K562 (cell line): ENCODE measurements around the gene PRKCQ. TPM values are rescaled to one million over a fixed set of nuclear protein-coding genes. Genes with fewer than 3 reads are reported as not detected.
"Not testable (repeated sequence)": the region's sequence is repeated elsewhere in the genome, so short reads cannot be mapped to it uniquely, and the experiment has no call there.

ENCODE experiments used
- ATAC-seq: fragments of 200-7000 bp; cut with Tn5 transposase; 3 replicates; pipeline ENCODE4 v1.9.1; 2020; ENCODE audit warnings: moderate library complexity
- BruUV-seq: library from RNA; stranded (reverse); fragments of 400-500 nt; replicated peaks from 2 replicates; lab custom pipeline; 2021; lab: Mats Ljungman, UMichigan
- CTCF ChIA-PET: fragments of 300-600 bp; formaldehyde crosslinking; extraction: SDS; loops from one replicate; lab custom pipeline; 2021; ENCODE audit warnings: low intra/inter-chr PET ratio; lab: Yijun Ruan, JAX
- POLR2A ChIA-PET: fragments of 300-600, 350-650 bp; sonication (Branson Sonifier 250); formaldehyde crosslinking; extraction: SDS; loops from one replicate; lab custom pipeline; 2021; ENCODE audit warnings: antibody characterized with exemption, inconsistent platforms; lab: Yijun Ruan, JAX
- DNase-seq, 4 experiments: peaks; one replicate each; pipeline versions ENCODE4 v3.0.0 to v3.0.0-alpha.2; 2011 to 2018; ENCODE audit warnings: low spot score in 3 of 4, mixed read lengths in 3 of 4; ENCODE audit errors: extremely low read depth in 1 of 4
- FAIRE-seq: peaks from 2 replicates; lab custom pipeline; 2011; peaks lifted over from hg19 to GRCh38; lab: Jason Lieb, UNC
- H2AFZ ChIP-seq: 2 replicates; pipeline ENCODE4 v1.6.0; 2011; ENCODE audit warnings: low read depth, low read length, control low read depth, inconsistent platforms
- H3K27ac ChIP-seq: fragments of 200-600 bp; 3 replicates; pipeline ENCODE4 v1.8.0; 2011; ENCODE audit warnings: low read depth, mild to moderate bottlenecking, control low read depth, inconsistent platforms, low read length, moderate library complexity, mixed read lengths; ENCODE audit errors: extremely low read depth
- H3K27me3 ChIP-seq, 2 experiments: fragments of 300-600 bp in 1 of 2; 2 replicates in 1 of 2; 3 replicates in 1 of 2; pipeline versions ENCODE4 v1.6.0 to v1.8.0; 2011; ENCODE audit warnings: inconsistent platforms in 2 of 2, low read length in 2 of 2, mild to moderate bottlenecking in 1 of 2, mixed read lengths in 1 of 2, moderate library complexity in 1 of 2; ENCODE audit not compliant: control insufficient read depth in 2 of 2, insufficient read depth in 2 of 2
- H3K36me3 ChIP-seq: fragments of 300-600 bp; 3 replicates; pipeline ENCODE4 v1.8.0; 2011; ENCODE audit warnings: mild to moderate bottlenecking, low read length, inconsistent platforms; ENCODE audit not compliant: control insufficient read depth, insufficient read depth
- H3K4me1 ChIP-seq, 2 experiments: fragments of 200-600 bp in 1 of 2; replicated peaks in 1 of 2; 2 replicates in 1 of 2; 3 replicates in 1 of 2; pipeline versions ENCODE4 v1.5.1 to v1.8.0; 2011; ENCODE audit warnings: inconsistent platforms in 2 of 2, low read length in 2 of 2, mild to moderate bottlenecking in 1 of 2, mixed read lengths in 1 of 2, moderate library complexity in 1 of 2; ENCODE audit not compliant: control insufficient read depth in 2 of 2, insufficient read depth in 2 of 2
- H3K4me2 ChIP-seq: 2 replicates; pipeline ENCODE4 v1.6.1; 2011; ENCODE audit warnings: low read length, control low read depth, inconsistent platforms, mixed read lengths; ENCODE audit not compliant: insufficient read depth
- H3K4me3 ChIP-seq: fragments of 200-600 bp; sonication (generic), shearing (Covaris generic); 2 replicates; pipeline ENCODE4 v1.5.1; 2016; ENCODE audit warnings: control low read depth, inconsistent platforms
- H3K79me2 ChIP-seq: fragments of 200-600 bp; 3 replicates; pipeline ENCODE4 v1.8.0; 2011; ENCODE audit warnings: low read length, inconsistent platforms; ENCODE audit not compliant: control insufficient read depth, insufficient read depth
- H3K9ac ChIP-seq, 2 experiments: 2 replicates each; pipeline versions ENCODE4 v1.6.0 to v1.6.1; 2011; ENCODE audit warnings: low read depth in 2 of 2, low read length in 2 of 2, control low read depth in 1 of 2, inconsistent platforms in 1 of 2, mild to moderate bottlenecking in 1 of 2, mixed read lengths in 1 of 2; ENCODE audit not compliant: insufficient read depth in 1 of 2
- H3K9me1 ChIP-seq: one replicate; pipeline ENCODE4 v1.6.0; 2011; ENCODE audit warnings: inconsistent platforms, mild to moderate bottlenecking, low read length, moderate library complexity; ENCODE audit not compliant: control insufficient read depth, insufficient read depth
- H3K9me3 ChIP-seq: replicated peaks from 2 replicates; pipeline ENCODE4 v1.5.1; 2011; ENCODE audit warnings: low read depth, low read length, inconsistent platforms; ENCODE audit not compliant: control insufficient read depth, insufficient read depth
- H4K20me1 ChIP-seq: replicated peaks from 2 replicates; pipeline ENCODE4 v1.6.1; 2011; ENCODE audit warnings: low read length, inconsistent platforms, mixed read lengths; ENCODE audit not compliant: control insufficient read depth, insufficient read depth
- FOXP1 ChIP-seq: sonication (generic); formaldehyde crosslinking; IDR thresholded peaks from 2 replicates; pipeline ENCODE4 v1.8.0; 2022; ENCODE audit warnings: mild to moderate bottlenecking, missing genetic modification reagents
- HBP1 ChIP-seq: fragments of 450-650 bp; formaldehyde crosslinking; IDR thresholded peaks from 2 replicates; pipeline ENCODE4 v1.4.0; 2022; ENCODE audit warnings: missing genetic modification characterization
- ZNF384 ChIP-seq: IDR thresholded peaks from 2 replicates; pipeline ENCODE4 v1.6.1; 2012; ENCODE audit warnings: low read depth, low read length, improper control_type of control experiment
- ZNF41 ChIP-seq: fragments of 250-450 bp; sonication (Bioruptor Pico); conservative IDR thresholded peaks from 2 replicates; pipeline ENCODE4 v1.4.0; 2020; ENCODE audit warnings: mild to moderate bottlenecking
- WGBS: fragments of 100-300 bp; shearing (Covaris generic); methylation state at CpG from one replicate; pipeline ENCODE4 v1.1.6; 2016; ENCODE audit warnings: low coverage, mixed read lengths; ENCODE audit not compliant: insufficient coverage; ENCODE audit errors: missing lambda C conversion rate; 5-methylcytosine and 5-hydroxymethylcytosine counted together
- in situ Hi-C: fragments of 300-500 bp; cut with MboI; formaldehyde crosslinking; loops from 4 replicates; pipeline ENCODE4 v1.15.0; 2018; ENCODE audit warnings: inconsistent platforms, mixed read lengths
- intact Hi-C: fragments of 100-400 bp; cut with micrococcal nuclease; formaldehyde crosslinking; loops from 2 replicates; pipeline ENCODE4 v1.14.2; 2022
- polyA plus RNA-seq, 8 experiments: library from polyadenylated mRNA; depleted of rRNA in 4 of 8; stranded (reverse) in 5 of 8; unstranded in 3 of 8; fragments of >200 nt; fragmentation: Nextera tagmentation in 2 of 8; fragmentation: Illumina TruSeq in 1 of 8; extraction: Ambion mirVana in 2 of 8; extraction: Trizol in 1 of 8; gene quantifications; 2 replicates each; pipeline versions ENCODE4 v1.2.1 to v1.2.3, GENCODE V29; 2011 to 2014; ENCODE audit warnings: inconsistent platforms in 1 of 8, missing spikeins in 1 of 8
- total RNA-seq, 7 experiments: library from RNA; depleted of rRNA in 6 of 7; stranded (reverse); fragments of >200 nt in 6 of 7; fragmentation: Illumina TruSeq in 2 of 7; extraction: Trizol in 2 of 7; gene quantifications; 2 replicates each; pipeline versions ENCODE4 v1.2.1 to v1.2.3, GENCODE V29; 2011 to 2021; ENCODE audit warnings: low replicate concordance in 1 of 7

Gene PRKCQ
- total and polyA plus RNA-seq, 9 of the 15 experiments (the other 6 are each of a cell fraction or from before 2014, with no cell fraction given): 4.4 to 23.3 (median 14.6) TPM

GRCh38 chr10:6445671-6446316, 134.3 kb downstream of the PRKCQ start (continued):
- peak; percentile 51; the same call in 1 of the 2 replicates for TF ChIP-seq FOXP1 (CRISPR knock-in tag)
- TF ChIP-seq, all 486 proteins: peak for 32

- H3K27ac ChIP-seq, H3K9me1 ChIP-seq, H3K9me3 ChIP-seq, H3K9ac ChIP-seq, H3K4me1 ChIP-seq, ATAC-seq, FAIRE-seq, CTCF ChIA-PET, BruUV-seq, POLR2A ChIA-PET, H4K20me1 ChIP-seq, intact Hi-C loops, H3K27me3 ChIP-seq, H3K4me2 ChIP-seq, H3K36me3 ChIP-seq, in situ Hi-C loops, H3K79me2 ChIP-seq, H2AFZ ChIP-seq, DNase-seq, H3K4me3 ChIP-seq: not testable (repeated sequence)
- WGBS: 40% methylated on average over 3 of the region's 4 CpGs
These were observed 140.2 kb downstream of the PRKCQ start for GRCh38 chr10:6439875-6440274.

GRCh38 chr10:6431861-6432260, 148.2 kb downstream of the PRKCQ start:
- Histone ChIP-seq H3K79me2 (no peaks in the 10 kb centered on the region), H3K9me3 (no peaks in the 10 kb centered on the region), H3K36me3 (no peaks in the 10 kb centered on the region; the same call in 2 of the 3 replicates), H3K4me2 (no peak overlapping the region), H3K27ac (no peak overlapping the region), H3K4me3 (no peak overlapping the region), H3K9me1 (no peaks in the 10 kb centered on the region), H2AFZ (no peak overlapping the region), H3K9ac (no peak overlapping the region), H3K27me3 (no peaks in the 10 kb centered on the region), H3K4me1 (0 out of 5 replicates have a peak, but pooled peaks cover 0 to 2% of the 10 kb centered on the region in 2 experiments), H4K20me1 (no peaks in the 10 kb centered on the region)
- TF ChIP-seq ZNF41 (CRISPR knock-in tag) (no peak), ZNF384 (no peak), HBP1 (no peak)
- in situ Hi-C loops: no loop called here
- ATAC-seq: no peak
- ChIA-PET CTCF (no interaction called here), POLR2A (interaction anchor here (0.6 kb wide), 1 partner anchor 29 kb away, joined by 4 read pairs; no protein-coding TSS in a partner anchor)
- intact Hi-C loops: no loop called here
- no TSS peak for BruUV-seq
- 58% methylated on average over 4 of the region's 4 CpGs for WGBS
- FAIRE-seq: no peak
- no peak for DNase-seq
